Stimulated activated CD4-positive, alpha-beta T cell treated with anti-CD3 and anti-CD28 coated beads, Interleukin-1b, Interleukin-23, amount 100 ng/mL, for 4 hours (primary cell): Measurements from ENCODE around the gene HTR4.
A peak's percentile ranks its signal among the peaks of the same experiment; 100 is the strongest.
"Not testable (repeated sequence)": the region's sequence is repeated elsewhere in the genome, so short reads cannot be mapped to it uniquely, and the experiment has no call there.

ENCODE experiments used
- DNase-seq, 2 donors: peaks; one replicate each; pipeline ENCODE4 v3.0.0-alpha.2; 2020; ENCODE audit warnings: low read depth in 2 of 2

Gene HTR4

DNA sequence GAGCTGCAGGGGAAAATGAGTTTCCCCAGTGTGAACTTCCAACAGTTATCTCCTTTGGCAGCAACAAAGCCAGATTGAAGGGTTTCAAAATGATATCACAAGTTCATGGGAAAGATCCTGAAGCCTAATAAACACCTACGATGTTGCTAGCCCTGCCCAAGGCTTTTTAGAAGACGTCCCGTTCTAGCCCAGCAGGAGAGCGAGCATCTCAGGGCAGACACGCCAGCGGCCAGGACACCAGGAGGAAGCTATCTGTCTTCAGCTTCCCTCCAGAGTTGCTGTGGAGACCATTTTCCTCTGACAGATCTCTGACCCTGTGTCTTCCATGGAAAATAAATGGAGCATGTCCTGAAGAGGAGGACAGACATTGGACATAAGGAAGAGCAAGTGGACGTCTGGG, 172.1 kb downstream of the HTR4 start:
- DNase-seq, result no peak

DNA sequence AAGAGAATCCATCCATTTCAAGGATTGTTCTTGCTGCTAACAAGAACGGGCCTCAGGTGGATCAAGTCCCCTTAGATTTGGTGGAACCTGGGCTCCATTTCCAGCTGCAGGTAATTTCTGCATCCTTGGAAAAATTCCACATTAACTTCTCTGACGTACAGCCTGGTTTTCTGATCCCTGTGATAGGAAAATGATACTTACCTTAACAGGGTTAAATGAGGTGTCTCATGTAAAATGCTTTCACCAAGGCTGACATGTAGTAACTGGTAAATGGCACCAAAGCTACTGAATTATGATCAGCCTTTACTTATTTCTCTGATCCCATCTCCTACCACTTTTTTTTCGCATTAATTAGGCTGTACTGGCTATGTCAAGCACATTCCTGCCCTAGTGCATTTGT, 176.9 kb downstream of the HTR4 start:
- no peak for DNase-seq

DNA sequence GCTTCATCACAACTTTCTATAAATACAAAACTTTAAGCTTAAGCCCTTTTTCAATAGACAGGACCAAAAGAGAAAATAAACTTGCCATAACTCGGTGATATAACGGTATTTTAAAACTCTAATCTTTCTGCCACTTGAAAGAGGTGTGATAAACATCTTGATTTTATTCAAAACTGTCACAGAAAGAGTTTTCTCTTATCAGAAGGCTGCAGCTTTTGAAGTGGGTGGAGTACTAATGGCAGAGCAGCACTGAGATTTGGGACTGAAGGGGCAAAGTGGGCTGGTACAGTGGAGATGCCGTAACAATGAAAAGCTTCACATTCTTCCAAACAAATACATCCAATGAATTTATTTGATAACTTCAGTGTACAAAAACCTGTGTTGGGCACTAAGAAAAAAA, 178.0 kb downstream of the HTR4 start:
- DNase-seq, result no peak

DNA sequence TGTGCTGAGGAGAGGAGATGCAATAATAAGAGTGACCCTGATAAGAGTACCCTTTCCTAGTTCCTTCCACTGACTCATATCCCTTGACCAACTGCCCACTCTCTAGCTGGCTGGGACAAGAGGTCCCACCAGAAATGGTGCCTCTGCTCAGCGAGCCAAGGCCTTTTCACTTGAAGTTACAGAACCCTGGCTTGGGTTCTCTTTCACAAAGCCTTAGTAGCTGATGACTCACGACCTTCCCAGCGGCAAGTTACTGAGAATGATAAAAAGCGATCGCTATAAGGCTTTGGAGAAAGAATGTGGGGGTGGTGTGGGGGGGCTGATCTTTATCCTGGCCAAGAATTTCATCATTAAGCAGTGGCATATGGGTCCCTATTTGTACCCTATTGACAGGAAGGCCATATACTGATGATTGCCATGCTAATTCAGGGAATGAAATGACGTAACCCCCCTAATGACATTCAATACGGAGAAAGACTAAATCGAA, 180.3 kb downstream of the HTR4 start:
- DNase-seq, result no peak

DNA sequence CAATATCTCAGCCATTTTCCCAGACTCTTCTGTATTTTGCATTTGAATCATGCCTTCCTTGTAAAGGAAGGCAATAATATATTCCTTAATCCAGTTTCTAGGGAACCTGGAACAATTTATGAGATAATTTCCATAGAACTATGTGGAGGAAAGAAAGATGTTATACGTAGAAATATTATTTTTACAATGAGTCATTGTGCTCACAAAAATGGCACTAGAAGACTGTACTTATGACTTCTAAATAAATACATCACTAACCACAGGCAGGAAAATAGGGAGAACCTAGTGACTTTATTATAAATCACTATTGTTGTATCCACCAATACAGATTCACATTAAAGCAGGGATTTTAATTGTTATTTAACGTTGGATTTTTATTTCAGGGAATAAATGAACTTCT, 182.9 kb downstream of the HTR4 start:
- DNase-seq, result no peak

DNA sequence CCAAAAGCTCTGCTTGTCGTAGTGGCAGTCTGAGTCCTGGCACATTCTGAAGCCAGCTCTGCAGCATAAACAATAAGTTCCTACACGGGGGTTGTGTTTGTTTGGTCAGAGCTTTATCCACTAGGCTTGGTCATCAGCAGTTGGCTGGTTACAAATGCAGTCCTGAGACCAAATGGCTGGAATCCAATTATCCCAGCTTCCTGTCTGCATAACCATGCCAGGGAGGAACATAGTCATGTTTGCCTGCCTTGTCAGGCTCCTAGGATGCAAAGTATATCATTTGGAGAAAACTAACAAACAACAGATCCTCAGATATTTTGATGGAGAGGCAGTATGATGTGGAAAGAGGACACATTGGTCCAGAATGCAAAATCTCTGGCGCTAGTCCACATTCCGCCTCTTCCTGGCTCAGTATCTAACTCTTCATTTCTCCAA, 184.8 kb downstream of the HTR4 start:
- DNase-seq, result no peak

DNA sequence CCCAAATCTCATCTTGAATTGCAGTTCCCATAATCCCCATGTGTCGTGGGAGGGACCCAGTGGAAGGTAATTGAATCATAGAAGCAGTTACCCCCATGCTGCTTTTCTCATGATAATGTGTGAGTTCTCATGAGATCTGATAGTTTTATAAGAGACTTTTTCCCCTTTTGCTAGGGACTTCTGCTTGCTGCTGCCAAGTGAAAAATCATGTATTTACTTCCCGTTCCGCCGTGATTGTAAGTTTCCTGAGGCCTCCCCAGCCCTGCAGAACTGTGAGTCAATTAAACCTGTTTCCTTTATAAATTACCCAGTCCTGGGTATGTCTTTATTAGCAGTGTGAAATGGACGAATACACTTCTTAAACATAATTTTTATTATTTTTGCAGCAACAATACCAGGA, 185.6 kb downstream of the HTR4 start:
- DNase-seq, result not testable (repeated sequence)

DNA sequence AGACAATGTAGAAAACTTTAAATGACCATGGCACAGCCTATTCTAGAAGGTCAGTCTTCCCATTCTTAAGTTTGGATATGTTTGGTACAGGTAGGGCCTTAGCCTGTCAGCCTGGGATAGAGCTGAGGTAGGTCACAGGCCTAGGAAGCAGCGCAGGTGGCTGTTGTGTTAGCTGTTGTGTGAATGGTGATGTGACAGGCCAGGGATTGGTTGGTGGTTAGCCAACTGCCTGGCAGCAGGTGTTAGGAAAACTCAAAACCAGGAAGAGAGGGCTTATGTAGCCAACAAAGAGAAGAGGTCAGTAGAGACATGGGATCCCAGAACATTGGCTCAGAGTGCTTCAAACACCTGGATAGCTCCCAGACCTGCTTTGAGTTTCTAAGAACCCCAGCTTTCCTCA, 186.4 kb downstream of the HTR4 start:
- DNase-seq, result no peak

DNA sequence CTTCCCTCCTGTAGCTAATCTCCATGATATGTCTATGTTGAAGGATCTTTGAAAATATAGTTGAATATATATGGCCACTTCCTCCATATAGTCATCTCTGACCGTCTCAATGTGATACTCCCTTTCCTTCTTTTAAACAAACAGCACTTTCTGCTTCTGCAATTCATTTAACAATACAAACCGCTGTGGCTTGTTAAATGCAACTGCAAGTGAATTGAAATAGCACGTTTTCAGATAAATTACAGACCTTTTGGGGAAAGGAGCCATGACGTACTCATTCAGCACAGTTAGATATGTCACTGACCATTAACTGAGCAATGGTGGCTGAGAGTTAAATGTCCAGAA, 188.1 kb downstream of the HTR4 start:
- no peak for DNase-seq

DNA sequence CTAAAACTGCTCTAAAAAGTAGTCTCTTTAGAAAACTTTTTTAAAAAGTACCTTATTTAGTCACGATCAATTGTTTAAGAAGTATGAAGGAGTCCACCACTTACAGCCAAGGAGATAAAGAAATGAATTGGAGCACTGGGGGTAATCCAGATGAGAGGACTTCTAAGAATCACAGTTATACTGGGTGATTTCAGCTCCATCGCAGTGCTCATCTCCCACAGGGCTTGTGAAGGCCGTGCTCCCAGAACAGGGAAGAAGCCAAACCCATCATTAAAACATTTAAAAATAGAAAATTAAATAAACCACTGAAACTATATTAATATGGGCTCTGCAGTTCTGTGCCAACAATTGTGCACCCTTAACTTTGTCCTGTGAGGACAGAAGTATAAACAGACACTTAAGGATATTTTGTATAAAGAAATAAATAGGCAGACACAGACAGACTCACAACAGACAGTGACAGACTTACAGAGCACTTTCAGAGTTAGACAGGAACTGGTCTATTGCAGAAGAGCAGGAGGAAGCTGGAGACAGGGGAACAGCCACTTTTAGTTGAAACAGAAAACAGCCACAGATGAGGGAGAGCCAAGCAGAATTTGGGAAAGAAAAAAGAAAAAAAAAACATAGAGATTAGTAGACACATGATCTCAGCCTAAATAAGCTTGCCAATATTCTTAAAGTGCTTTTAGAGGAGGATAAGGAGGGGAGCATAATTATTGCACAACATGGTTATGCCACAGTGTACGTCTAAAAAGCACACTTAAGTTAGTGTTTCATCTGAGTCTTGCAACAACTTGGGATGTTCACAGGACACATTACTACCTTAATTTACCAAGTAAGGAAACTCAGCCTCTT, 188.7 kb downstream of the HTR4 start:
- DNase-seq, result no peak

DNA sequence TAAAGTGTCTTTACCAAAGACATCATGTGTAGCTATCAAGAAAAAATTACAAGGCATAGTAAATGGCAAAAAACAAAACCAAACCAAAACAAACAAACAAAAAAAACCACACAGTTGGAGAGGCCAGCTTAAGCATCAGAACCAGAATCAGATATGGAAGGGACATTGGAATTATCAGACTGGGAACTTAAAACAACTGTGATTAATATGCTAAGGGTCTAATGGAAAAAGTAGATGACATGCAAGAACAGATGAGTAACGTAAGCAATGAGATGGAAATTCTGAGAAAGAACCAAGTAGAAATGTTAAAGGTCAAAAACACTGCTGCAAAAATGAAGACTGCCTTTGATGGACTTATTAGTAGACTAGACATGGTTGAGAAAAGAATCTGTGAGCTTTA, 194.7 kb downstream of the HTR4 start:
- DNase-seq, result no peak

DNA sequence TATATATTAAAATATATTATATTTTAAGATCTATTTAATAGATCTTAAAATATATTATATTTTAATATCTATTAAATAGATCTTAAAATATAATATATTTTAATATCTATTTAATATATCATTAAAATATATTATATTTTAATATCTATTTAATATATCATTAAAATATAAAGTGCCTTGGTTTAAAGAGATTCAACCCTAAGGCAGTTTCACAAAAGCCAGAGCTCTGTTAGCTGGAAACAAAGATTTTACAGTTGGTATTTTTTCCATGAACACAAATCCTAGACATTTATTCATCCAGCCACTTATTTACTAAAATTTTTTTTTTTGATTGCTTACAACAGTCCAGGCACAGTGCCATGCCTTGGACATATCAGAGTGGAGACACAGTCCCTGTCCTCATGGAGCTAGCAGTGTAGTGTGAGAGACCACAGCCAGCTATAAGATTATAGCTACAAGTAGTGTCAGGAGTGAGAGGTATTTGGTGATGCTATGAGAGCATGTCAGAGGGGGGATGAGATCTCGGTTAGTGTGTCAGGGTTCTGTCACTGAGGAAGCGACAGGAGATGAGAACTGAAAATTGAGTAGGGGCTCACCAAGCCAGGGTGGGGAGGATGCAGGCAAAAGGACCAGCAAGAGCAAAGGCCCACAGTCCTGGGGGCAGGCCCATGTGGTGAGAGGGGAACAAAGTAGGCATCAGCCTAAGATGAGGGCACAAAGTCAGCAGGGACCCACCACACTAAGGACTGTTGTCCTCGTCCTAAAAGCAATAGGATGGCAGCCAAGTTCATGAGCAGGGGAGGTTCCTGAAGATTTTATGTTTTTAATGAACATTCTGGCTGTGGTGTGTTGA, 196.1 kb downstream of the HTR4 start:
- no peak for DNase-seq

DNA sequence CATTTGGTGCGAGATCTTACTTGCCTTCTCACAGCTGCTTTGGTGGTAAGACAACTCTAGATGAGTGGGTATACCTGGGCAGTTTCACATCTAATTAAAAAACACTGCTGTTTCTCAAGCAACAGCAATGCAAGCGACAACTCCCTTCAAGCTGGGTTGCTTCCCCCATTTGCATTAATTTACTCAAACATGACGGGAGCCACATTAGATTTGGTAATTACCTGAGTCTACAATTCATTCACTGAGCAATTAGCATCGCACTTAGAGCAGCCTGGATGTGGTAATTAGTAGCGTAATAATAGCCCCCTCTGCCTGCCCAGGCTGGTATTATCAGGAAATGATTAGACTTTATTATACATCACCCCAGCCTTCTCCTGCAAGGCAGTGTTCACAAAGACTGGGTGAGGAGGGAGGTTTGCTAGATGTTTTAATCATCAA, 197.1 kb downstream of the HTR4 start:
- no peak for DNase-seq

DNA sequence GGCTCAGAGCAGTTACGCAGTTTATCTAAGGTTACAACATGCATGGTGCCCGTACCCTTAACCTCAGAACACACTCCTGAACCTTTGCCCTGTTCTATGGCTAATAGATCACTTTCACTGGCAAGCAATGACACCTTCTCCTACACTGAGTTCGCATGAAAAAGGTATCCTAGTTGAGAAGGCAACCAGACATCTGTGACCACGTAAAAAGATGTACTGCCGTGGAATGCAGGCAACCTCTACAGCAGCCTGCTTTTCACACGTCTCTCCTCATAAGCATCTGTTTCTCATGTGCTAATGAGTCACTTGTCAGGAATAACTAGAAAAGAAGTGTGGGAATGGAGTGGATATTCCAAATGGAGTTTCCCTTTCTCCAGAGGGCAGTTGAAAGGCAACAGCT, 199.1 kb downstream of the HTR4 start:
- DNase-seq, result no peak

DNA sequence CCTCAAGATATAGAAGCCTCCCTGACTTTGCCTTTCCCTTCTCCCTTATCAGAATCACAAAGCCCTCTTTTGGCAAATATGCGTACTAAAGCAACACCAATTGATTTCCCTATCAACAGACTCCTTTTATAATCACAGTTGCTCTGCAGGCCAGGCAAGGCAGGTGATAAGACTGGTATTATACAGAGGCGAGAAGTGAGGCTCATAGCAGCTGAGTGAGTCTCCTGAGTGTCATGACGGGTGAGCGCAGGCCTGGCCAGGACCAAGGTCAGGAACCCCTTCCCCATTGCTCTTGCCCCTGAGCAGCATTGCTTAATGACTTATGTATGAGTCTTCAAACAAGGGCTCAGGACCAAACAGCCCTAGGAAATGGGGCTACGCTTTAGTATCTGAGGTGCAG, 199.8 kb downstream of the HTR4 start:
- DNase-seq, result no peak

DNA sequence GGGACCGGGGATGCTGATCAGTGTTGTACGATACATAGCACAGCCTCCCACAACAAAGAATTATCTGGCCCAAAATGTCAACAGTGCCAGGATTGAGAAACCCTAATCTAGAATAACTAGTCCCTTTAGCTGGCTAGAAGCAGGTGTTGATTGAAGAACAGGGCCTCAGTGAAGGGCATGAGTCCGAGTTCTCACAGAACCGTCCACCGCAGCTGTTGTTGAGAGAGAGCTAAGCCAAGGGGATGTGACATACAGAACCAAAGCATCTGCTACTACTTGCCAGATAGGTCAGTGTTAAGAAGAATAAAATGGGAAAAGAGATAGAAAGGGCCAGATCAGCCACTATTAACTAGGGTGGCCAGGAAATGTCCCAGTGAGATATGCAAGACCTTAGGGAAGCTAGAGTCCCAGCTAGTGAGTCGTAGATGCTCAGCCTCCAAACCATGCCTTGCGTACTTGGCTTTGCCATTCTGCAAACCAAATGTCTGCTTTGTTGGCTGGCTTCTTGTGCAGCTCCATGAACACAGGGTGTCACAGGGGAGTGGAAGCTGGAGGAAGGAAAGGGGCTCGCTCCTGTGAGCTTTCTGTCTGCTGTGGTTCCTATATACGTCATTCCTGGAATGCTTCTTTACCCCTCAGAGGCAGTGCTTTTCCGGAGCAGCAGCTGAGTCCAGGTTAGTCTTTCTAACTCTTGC, 201.7 kb downstream of the HTR4 start:
- no peak for DNase-seq

DNA sequence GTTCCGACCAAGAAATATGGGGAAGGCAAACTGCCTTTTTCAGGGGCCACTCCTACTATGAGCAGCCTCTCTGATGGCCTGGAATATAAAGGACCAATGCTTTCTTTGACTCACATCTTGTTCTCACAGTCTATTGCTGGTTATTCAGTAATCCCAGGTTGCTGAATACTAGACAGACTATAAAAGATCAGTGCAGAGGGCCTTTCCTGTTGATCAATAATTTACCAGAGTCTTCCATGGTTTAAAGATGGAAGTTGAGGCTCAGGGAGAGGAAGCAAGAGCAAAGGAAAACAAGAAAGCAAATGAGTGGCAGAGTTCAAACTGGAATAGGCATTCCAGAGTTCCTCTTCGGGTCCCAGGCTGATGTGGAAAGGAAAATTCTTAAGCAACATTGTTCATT, 207.7 kb downstream of the HTR4 start:
- DNase-seq, result no peak

DNA sequence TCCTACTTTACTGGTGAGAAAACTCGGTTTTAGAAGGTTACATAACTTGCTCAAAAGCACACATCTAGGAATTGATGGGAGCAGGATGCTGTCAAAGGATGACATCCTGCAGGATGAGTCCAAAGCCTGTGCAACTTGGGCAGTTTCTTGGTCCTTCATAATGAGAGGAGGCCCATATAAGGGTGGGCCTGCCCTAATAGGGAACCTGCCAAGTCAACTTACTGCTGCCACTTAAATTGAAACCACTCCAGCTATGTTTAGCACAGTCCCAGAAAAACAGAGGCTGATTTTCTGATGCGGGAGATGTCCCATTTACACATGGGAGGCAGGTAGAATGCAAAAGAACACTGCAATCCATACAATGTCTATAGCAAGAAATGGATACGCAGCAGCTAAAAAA, 208.7 kb downstream of the HTR4 start:
- no peak for DNase-seq

DNA sequence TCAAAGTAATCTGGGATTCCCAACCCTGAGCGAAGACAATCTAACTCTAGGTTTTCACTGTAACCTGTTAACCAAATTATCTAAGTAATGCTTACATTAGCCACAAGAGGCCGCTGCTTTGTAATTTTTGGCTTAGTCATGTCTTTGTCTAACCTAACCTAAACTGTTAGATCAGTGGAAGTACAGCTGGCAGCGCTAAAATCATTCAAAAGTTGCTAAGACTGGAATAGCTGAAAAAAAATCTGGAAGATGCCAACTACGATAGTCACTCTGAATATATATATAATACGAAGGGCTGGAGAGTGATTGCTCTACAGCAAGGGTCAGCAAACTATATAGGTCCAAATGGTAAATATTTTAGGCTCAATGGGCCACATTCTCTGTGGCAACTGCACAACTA, 210.3 kb downstream of the HTR4 start:
- DNase-seq, result peak in 1 of 2 donors; percentile 40

DNA sequence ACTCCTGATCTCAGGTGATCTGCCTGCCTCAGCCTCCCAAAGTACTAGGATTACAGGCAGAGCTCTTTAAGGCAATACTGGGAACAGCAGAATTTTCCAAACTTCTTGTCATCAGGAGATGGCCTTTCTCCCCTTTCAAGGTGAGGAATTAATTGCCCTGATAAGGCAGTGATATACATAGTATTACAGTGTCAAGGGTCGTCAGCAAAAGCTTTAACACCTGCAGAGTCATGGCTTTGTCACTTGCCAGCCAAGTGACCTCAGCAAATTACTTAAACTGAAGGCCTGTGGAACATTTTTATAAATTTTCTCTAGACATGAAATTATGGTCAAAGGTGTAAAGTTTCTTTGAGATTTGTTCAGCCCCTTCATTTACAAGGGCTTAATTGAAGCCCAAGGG, 211.1 kb downstream of the HTR4 start:
- no peak for DNase-seq

DNA sequence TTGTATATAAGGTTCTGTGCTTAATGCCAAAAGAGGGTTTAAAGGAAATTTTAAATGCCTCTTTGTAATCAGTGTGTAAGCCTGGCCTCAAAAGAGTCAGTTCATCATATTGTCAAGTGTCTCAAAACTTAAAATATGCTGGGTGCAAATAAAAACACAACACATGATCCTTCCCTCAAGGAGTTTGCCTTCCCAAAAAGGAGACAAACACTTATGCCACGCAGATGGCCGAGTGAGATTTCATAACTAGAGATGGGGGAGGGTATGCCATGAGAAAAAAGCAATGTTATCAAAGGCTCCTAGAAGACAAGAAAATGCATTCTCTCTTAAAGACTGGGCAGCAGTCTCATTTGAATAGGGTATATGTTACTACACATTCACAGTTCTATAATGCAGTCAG, 215.4 kb downstream of the HTR4 start:
- no peak for DNase-seq

DNA sequence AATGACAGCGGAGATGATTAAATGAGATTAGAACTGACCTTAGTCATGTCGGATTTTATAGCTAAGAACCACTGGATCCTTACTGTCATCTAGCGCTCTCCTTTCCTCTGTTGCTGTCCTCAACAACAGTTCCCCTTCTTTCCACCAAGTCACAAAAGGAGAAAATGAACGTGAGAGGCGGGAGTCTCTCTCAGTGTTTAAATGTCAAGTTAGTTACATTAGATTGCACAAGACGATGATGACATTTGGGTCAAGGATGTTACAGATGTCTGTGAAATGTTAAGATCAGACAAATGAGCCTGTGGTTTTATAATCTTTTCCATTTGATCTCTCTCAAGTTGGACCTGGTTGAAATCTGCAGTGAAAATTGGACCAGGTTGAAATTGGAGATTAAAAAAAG, 217.1 kb downstream of the HTR4 start:
- DNase-seq, result no peak
